ENCODE data around the gene SMDT1. TPM values are rescaled to one million over a fixed set of nuclear protein-coding genes. Genes with fewer than 3 reads are reported as not detected.
"Not testable (repeated sequence)": the region's sequence is repeated elsewhere in the genome, so short reads cannot be mapped to it uniquely, and the experiment has no call there.

SMDT1 gene
- total RNA-seq, 1 donor, result 14.9 TPM

DNA sequence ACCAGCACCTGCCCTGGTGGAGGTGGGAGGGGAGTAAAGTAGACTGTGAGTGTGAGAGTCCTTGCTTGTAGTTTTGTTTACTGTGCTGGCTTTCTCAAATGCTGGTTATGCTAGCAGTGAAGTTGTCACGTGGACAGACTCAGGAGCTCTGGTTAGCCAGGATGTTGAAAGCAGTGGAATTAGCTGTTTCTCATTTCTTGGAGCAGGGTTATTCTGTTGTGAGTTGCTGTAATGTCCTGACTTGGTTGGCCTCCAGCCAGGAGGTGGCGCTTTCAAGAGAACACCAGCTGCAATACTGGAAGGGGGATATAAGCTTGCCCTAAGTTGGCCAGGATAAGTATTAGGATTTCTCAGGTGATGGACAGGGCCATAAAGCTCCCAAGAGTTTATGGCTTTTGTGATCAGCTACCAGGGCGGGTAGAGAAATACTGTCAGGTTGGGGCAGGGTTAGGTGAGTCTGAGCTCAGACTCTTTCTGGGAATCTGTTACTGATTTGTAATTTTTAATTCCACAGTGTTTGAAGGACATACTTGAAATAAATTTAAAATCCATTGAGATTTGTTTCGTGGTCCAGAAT, 37.4 kb downstream of the SMDT1 start:
- Histone ChIP-seq H3K27me3 (ENCODE audit: insufficient read depth, low read length) (no peaks in the 10 kb centered on the region), H3K4me3 (ENCODE audit: low read length) (no peak overlapping the region), H3K4me1 (ENCODE audit: insufficient read depth, low read length) (peaks cover 19% of the 10 kb centered on the region), H3K9me3 (ENCODE audit: low read depth, low read length) (peaks cover 8% of the 10 kb centered on the region)

DNA sequence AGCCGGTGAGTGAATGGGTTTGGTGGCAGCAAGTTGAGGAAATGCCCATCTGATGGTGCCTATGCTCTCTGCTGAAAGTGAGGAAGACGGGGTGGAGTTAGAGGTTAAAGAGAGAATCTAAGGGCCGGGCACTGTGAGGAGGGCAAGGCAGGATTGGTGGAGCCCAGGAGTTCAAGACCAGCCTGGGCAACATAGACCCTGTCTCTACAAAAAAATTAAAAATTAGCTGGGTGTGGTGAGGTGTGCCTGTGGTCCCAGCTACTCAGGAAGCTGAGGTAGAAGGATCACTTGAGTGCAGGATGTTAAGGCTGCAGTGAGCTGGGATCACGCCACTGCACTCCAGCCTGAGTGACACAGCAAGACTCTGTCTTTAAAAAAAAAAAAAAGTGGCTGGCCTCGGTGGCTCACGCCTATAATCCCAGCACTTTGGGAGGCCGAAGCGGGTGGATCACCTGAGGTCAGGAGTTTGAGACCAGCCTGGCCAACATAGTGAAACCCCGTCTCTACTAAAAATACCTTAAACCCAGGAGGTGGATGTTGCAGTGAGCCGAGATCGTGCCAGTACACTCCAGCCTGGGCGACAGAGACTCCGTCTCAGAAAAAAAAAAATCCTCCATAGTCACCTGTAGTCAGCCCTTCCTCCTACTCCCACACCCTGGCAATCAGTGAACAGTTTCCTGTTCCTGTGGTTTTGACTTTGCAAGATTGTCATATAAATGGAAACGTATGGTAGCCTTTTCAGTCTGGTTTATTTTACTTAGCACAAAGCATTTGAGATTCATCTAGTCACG, 40.9 kb downstream of the SMDT1 start:
- not testable (repeated sequence) for H3K9me3 ChIP-seq (ENCODE audit: low read depth, low read length); H3K27me3 ChIP-seq (ENCODE audit: insufficient read depth, low read length); H3K4me3 ChIP-seq (ENCODE audit: low read length)
- H3K4me1 ChIP-seq (ENCODE audit: insufficient read depth, low read length), result peaks cover 19% of the 10 kb centered on the region

- peaks cover 19% of the 10 kb centered on the region for H3K4me1 ChIP-seq (ENCODE audit: insufficient read depth, low read length)
- H3K9me3 ChIP-seq (ENCODE audit: low read depth, low read length); H3K27me3 ChIP-seq (ENCODE audit: insufficient read depth, low read length); H3K4me3 ChIP-seq (ENCODE audit: low read length): not testable (repeated sequence)
Measured at GRCh38 chr22:42123529-42123928, 44.0 kb downstream of the SMDT1 start.

- H3K9me3 ChIP-seq (ENCODE audit: low read depth, low read length), result no peaks in the 10 kb centered on the region
- H3K4me3 ChIP-seq (ENCODE audit: low read length), result no peak overlapping the region
- no peaks in the 10 kb centered on the region for H3K27me3 ChIP-seq (ENCODE audit: insufficient read depth, low read length)
- no peaks in the 10 kb centered on the region for H3K4me1 ChIP-seq (ENCODE audit: insufficient read depth, low read length)
Measured at GRCh38 chr22:42127606-42128005, 48.1 kb downstream of the SMDT1 start.

- not testable (repeated sequence) for H3K4me3 ChIP-seq (ENCODE audit: low read length); H3K9me3 ChIP-seq (ENCODE audit: low read depth, low read length); H3K27me3 ChIP-seq (ENCODE audit: insufficient read depth, low read length); H3K4me1 ChIP-seq (ENCODE audit: insufficient read depth, low read length)
Measured at GRCh38 chr22:42128007-42128406, 48.5 kb downstream of the SMDT1 start.

DNA sequence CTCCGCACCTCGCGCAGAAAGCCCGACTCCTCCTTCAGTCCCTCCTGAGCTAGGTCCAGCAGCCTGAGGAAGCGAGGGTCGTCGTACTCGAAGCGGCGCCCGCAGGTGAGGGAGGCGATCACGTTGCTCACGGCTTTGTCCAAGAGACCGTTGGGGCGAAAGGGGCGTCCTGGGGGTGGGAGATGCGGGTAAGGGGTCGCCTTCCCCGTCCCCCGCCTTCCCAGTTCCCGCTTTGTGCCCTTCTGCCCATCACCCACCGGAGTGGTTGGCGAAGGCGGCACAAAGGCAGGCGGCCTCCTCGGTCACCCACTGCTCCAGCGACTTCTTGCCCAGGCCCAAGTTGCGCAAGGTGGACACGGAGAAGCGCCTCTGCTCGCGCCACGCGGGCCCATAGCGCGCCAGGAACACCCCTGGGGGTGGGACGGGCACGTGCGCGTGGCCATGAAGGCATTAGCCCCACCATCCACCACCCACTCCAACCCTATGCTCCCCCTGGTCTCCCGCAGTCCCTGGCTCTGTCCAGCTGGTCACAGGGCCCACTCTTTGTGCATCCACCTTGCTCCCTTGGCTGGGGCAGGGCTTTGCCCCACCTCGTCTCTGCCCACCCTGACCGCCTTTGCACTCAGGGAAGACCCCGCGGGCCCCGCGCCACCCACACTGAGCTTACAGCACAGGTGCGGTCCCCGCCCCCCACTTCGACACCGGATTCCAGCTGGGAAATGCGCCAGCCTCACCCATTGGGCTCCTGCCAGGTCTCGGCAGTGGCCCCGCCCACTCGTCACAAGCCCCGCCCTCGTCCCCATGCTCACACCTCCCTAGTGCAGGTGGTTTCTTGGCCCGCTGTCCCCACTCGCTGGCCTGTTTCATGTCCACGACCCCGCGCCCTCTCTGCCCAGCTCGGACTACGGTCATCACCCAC, 49.5 kb downstream of the SMDT1 start:
- not testable (repeated sequence) for H3K4me3 ChIP-seq (ENCODE audit: low read length); H3K9me3 ChIP-seq (ENCODE audit: low read depth, low read length); H3K4me1 ChIP-seq (ENCODE audit: insufficient read depth, low read length); H3K27me3 ChIP-seq (ENCODE audit: insufficient read depth, low read length)

GRCh38 chr22:42130182-42130581, 50.7 kb downstream of the SMDT1 start:
- not testable (repeated sequence) for H3K27me3 ChIP-seq (ENCODE audit: insufficient read depth, low read length); H3K4me3 ChIP-seq (ENCODE audit: low read length); H3K4me1 ChIP-seq (ENCODE audit: insufficient read depth, low read length)

GRCh38 chr22:42130639-42131431, 51.3 kb downstream of the SMDT1 start, which contains the start of gene CYP2D6:
TSS of gene CYP2D6 (minus strand) at chr22:42130810. CDS start at chr22:42130791, 19 bp downstream.
- not testable (repeated sequence) for H3K27me3 ChIP-seq (ENCODE audit: insufficient read depth, low read length); H3K4me3 ChIP-seq (ENCODE audit: low read length); H3K9me3 ChIP-seq (ENCODE audit: low read depth, low read length); H3K4me1 ChIP-seq (ENCODE audit: insufficient read depth, low read length)

More at GRCh38 chr22:42130182-42130581, 50.7 kb downstream of the SMDT1 start:
- not testable (repeated sequence) for H3K9me3 ChIP-seq (ENCODE audit: low read depth, low read length)

DNA sequence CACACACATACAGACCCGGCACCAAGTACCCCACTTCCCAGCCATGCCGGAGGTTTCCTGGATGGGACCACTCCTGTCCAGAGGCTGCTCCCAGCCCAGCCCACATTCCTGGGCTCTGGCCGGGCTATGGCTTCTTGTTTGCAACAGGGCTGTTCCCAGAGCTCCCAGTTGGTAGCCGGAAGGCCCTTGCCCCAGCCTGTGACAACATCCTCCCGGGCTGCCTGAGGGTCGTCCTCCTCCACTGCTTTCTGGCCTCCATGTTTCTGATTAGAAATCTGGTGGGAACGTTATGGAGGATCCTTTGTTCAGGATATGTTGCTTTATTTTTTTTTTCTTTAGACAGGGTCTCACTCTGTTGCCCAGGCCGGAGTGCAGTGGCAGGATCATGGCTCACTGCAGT, 52.1 kb downstream of the SMDT1 start:
- no peaks in the 10 kb centered on the region for H3K9me3 ChIP-seq (ENCODE audit: low read depth, low read length)
- no peak overlapping the region for H3K4me3 ChIP-seq (ENCODE audit: low read length)
- no peaks in the 10 kb centered on the region for H3K4me1 ChIP-seq (ENCODE audit: insufficient read depth, low read length)
- H3K27me3 ChIP-seq (ENCODE audit: insufficient read depth, low read length), result no peaks in the 10 kb centered on the region

- H3K4me3 ChIP-seq (ENCODE audit: low read length), result no peak overlapping the region
- H3K27me3 ChIP-seq (ENCODE audit: insufficient read depth, low read length), result no peaks in the 10 kb centered on the region
- H3K4me1 ChIP-seq (ENCODE audit: insufficient read depth, low read length), result no peaks in the 10 kb centered on the region
- no peaks in the 10 kb centered on the region for H3K9me3 ChIP-seq (ENCODE audit: low read depth, low read length)
Measured at GRCh38 chr22:42132457-42132856, 53.0 kb downstream of the SMDT1 start.

Other genes with a start within 250 kb of the SMDT1 start
- 47.9 TPM for gene SREBF2, start 246.6 kb upstream of the SMDT1 start, total RNA-seq
- gene SHISA8, start 164.6 kb upstream of the SMDT1 start, total RNA-seq, result 0.52 TPM
- 15.7 TPM for gene TNFRSF13C, start 152.9 kb upstream of the SMDT1 start, total RNA-seq
- gene CENPM, start 132.5 kb upstream of the SMDT1 start, total RNA-seq, result 11.9 TPM
- 0.10 TPM for gene SEPTIN3, start 110.3 kb upstream of the SMDT1 start, total RNA-seq
- gene WBP2NL, start 80.9 kb upstream of the SMDT1 start, total RNA-seq, result 0.42 TPM
- 42.8 TPM for gene NAGA, start 8.9 kb upstream of the SMDT1 start, total RNA-seq
- gene PHETA2, start 5.5 kb upstream of the SMDT1 start, total RNA-seq, result 0.94 TPM
- gene NDUFA6, start 11.1 kb downstream of the SMDT1 start, total RNA-seq, result 49.3 TPM
- gene CYP2D6, start 51.1 kb downstream of the SMDT1 start, total RNA-seq, result 0.84 TPM
- gene TCF20, start 191.0 kb downstream of the SMDT1 start, total RNA-seq, result 53.8 TPM